Peyer's patch (tissue), 4 donors: ENCODE results near the gene UGT1A7.

Experiments
- POLR2A ChIP-seq, 2 donors: fragments of 450-650 bp; IDR thresholded peaks; one replicate each; pipeline ENCODE4 v1.5.1; 2017; ENCODE audit warnings: antibody characterized with exemption in 2 of 2, mild to moderate bottlenecking in 2 of 2, moderate library complexity in 2 of 2
- TF ChIP-seq, protein P1 (sequence below), 6 experiments: fragments of 450-650 bp in 4 of 6; fragments of 200-600 bp in 2 of 6; sonication (generic) in 1 of 6; IDR thresholded peaks; one replicate each; pipeline ENCODE4 v1.5.1; 2017 to 2019; ENCODE audit warnings: antibody characterized with exemption in 6 of 6, mild to moderate bottlenecking in 3 of 6, moderate library complexity in 1 of 6

DNA sequence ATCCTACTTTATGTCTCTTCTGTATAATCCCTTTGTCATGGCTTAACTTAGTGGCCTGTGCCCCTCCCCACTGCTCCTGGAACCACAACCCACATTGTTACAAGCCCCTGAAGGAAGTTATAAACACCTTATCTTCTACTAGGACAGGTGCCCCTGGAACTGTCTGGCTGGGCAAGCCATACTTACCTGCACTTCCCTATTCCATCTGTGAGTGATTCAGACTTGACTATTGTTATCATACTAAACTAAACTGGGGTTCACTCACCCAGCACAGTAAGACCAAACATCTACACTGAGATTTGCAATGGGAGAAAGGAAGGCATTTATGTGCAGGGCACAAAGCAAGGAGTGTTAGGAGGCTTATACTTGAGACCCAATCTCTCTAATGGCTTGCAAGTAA is 7.3 kb downstream of the UGT1A7 start:
- TF ChIP-seq, protein P1, sequence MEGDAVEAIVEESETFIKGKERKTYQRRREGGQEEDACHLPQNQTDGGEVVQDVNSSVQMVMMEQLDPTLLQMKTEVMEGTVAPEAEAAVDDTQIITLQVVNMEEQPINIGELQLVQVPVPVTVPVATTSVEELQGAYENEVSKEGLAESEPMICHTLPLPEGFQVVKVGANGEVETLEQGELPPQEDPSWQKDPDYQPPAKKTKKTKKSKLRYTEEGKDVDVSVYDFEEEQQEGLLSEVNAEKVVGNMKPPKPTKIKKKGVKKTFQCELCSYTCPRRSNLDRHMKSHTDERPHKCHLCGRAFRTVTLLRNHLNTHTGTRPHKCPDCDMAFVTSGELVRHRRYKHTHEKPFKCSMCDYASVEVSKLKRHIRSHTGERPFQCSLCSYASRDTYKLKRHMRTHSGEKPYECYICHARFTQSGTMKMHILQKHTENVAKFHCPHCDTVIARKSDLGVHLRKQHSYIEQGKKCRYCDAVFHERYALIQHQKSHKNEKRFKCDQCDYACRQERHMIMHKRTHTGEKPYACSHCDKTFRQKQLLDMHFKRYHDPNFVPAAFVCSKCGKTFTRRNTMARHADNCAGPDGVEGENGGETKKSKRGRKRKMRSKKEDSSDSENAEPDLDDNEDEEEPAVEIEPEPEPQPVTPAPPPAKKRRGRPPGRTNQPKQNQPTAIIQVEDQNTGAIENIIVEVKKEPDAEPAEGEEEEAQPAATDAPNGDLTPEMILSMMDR (IDR thresholded peaks at IDR 0.05): no peak
- TF ChIP-seq POLR2A (IDR thresholded peaks at IDR 0.05): no peak
